Thyroid gland (tissue), 4 donors: Measurements from ENCODE around the gene PTPMT1.

Source experiments
- CTCF ChIP-seq, 6 experiments: fragments of 200-600 bp in 3 of 6; fragments of 450-650 bp in 3 of 6; sonication (generic) in 3 of 6; IDR thresholded peaks; one replicate each; pipeline ENCODE4 v1.5.1; 2016 to 2019; ENCODE audit warnings: antibody characterized with exemption in 6 of 6, mild to moderate bottlenecking in 2 of 6, inconsistent platforms in 1 of 6, moderate library complexity in 1 of 6
- POLR2A ChIP-seq, 2 donors: fragments of 450-650 bp; IDR thresholded peaks; one replicate each; pipeline ENCODE4 v1.6.1; 2017; ENCODE audit warnings: antibody characterized with exemption in 2 of 2, mild to moderate bottlenecking in 2 of 2, moderate library complexity in 1 of 2

- TF ChIP-seq CTCF (IDR thresholded peaks at IDR 0.05) (no peak), POLR2A (IDR thresholded peaks at IDR 0.05) (no peak)
Observed at GRCh38 chr11:47571895-47572294, 6.5 kb downstream of the PTPMT1 start.
